GM10248 (cell line): ENCODE data around the gene SHQ1.

ENCODE experiments used
- CTCF ChIA-PET: fragments of 300-600 bp; sonication (Branson Sonifier 250); formaldehyde crosslinking; extraction: SDS; loops from one replicate; lab custom pipeline; 2021; ENCODE audit warnings: antibody characterized with exemption; lab: Yijun Ruan, JAX
- POLR2A ChIA-PET: fragments of 350-650 bp; sonication (Branson Sonifier 250); formaldehyde crosslinking; extraction: SDS; loops from one replicate; lab custom pipeline; 2020; ENCODE audit warnings: antibody characterized with exemption; lab: Yijun Ruan, JAX
- DNase-seq: peaks from one replicate; pipeline ENCODE4 v3.0.0; 2012; ENCODE audit errors: extremely low spot score
- TF ChIP-seq, protein P1 (sequence below): IDR thresholded peaks from 2 replicates; pipeline ENCODE4 v1.5.1; 2012; ENCODE audit warnings: mild to moderate bottlenecking, low read depth; ENCODE audit errors: extremely low read depth, missing control alignments, control extremely low read depth

SHQ1 gene

DNA sequence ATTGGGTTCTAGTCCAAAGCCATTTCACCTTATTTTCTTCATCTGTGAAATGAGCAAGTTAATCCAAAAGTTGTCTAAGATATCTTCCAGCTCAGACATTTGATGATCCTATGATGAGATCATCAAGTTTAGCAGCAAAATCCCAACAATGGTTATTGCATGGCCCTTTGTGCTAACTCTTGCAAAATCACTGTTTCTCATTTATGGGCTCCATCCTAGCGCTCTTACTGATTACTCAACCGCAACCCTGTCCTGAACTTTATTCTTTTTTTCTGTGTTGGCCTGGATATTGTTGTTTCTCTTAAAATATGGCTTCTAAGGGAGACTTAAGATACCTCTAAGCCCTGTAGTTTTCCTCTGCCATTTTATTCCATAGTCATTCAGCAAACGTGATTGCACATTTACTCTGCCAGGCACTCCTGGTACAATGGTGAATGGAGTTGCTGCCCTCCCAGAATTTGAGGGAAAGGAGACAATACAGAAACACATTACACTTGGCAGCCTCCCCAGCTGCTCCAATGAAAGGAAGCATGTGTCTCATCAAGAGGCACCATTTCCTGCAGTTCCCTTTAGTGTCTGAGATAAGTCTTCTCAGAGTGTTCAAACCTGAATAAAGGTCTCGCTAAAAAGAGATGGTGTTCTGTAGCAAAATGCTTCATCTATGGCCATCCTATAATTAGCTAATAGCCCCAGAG lies 44.0 kb upstream of the SHQ1 start:
- POLR2A ChIA-PET = no interaction called here
- CTCF ChIA-PET = interaction anchor here (1.2 kb wide), 1 partner anchor 39 kb away, joined by 3 read pairs; no protein-coding TSS in a partner anchor
- no peak for DNase-seq
- TF ChIP-seq, protein P1, sequence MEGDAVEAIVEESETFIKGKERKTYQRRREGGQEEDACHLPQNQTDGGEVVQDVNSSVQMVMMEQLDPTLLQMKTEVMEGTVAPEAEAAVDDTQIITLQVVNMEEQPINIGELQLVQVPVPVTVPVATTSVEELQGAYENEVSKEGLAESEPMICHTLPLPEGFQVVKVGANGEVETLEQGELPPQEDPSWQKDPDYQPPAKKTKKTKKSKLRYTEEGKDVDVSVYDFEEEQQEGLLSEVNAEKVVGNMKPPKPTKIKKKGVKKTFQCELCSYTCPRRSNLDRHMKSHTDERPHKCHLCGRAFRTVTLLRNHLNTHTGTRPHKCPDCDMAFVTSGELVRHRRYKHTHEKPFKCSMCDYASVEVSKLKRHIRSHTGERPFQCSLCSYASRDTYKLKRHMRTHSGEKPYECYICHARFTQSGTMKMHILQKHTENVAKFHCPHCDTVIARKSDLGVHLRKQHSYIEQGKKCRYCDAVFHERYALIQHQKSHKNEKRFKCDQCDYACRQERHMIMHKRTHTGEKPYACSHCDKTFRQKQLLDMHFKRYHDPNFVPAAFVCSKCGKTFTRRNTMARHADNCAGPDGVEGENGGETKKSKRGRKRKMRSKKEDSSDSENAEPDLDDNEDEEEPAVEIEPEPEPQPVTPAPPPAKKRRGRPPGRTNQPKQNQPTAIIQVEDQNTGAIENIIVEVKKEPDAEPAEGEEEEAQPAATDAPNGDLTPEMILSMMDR = no peak

GRCh38 chr3:72891053-72891855 lies 43.0 kb upstream of the SHQ1 start:
- CTCF ChIA-PET = no interaction called here
- no peak for DNase-seq
- TF ChIP-seq, protein P1 = no peak
- POLR2A ChIA-PET = no interaction called here

DNA sequence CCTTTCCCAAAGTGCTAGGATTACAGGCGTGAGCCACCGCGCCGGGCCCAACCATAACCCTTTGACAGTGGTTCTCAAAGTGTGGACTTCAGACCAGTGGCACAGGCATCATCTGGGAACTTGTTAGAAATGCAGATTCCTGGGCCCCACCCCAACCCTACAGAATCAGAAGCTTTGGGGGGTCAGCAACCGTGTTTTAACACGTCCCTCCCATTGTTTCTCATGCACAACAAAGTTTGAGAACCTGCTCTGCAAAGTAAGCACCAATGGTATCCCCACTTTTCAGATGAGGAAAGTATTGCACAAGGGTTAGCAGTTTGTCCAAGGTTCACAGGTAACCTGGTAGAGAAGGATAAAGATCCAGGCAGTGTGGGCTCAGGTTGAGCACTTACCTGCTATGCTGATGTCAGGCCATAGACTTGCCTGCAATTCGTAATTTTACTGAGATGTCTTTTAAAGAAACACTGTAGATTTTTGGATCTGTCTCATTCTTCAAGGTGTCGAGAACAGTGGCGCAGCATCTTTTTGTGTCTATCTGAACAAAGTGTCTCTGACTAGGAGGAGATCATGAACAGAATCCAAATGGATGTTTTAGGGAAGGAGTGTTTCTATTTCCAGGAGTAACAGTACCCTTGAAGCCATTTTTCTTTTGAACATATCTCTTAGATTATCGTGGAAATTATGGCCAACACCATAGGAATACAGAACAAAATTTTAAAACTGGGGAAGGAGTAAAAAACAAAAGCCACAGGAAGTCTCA lies 42.1 kb upstream of the SHQ1 start:
- POLR2A ChIA-PET = no interaction called here
- TF ChIP-seq, protein P1 = no peak
- DNase-seq = no peak
- CTCF ChIA-PET = no interaction called here

DNA sequence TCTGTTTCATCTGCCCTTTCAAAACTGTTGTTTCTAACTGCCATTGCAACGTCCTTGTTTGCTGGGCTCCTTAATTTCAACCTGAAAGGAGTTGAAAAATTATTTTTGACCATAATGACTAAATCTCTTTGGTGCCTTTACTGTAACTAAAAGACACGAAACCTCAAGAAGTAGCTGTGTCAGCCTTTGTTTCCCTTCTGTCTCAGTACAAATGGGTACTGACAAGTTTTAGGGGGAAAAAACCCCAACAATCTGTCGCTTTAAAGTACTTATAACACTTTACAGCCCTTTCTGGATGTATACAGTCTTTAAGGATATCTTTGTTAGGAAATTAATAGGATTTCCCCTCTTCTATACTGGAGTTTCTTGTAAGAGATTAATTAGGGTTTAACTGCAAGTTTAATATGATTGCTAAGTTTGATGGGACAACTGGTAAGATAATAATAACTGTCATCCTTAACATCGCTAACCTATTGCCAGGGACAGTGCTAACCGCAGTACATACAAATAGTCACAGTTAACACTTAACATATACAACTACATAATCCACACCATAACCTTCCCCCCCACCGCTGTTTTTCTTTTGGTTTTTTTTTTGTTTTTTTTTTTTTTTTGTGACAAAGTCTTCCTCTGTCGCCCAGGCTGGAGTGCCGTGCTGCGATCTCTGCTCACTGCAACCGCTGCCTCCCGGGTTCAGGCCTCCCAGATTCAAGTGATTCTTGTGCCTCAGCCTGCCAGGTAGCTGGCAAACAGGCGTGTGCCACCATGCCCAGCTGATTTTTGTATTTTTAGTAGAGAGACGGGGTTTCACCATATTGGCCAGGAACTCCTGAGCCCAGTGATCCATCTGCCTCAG lies 41.3 kb upstream of the SHQ1 start:
- ChIA-PET POLR2A (no interaction called here), CTCF (interaction anchor here (3.7 kb wide), 1 partner anchor 13 kb away, joined by 10 read pairs; no protein-coding TSS in a partner anchor)
- DNase-seq = no peak
- TF ChIP-seq, protein P1 = no peak

DNA sequence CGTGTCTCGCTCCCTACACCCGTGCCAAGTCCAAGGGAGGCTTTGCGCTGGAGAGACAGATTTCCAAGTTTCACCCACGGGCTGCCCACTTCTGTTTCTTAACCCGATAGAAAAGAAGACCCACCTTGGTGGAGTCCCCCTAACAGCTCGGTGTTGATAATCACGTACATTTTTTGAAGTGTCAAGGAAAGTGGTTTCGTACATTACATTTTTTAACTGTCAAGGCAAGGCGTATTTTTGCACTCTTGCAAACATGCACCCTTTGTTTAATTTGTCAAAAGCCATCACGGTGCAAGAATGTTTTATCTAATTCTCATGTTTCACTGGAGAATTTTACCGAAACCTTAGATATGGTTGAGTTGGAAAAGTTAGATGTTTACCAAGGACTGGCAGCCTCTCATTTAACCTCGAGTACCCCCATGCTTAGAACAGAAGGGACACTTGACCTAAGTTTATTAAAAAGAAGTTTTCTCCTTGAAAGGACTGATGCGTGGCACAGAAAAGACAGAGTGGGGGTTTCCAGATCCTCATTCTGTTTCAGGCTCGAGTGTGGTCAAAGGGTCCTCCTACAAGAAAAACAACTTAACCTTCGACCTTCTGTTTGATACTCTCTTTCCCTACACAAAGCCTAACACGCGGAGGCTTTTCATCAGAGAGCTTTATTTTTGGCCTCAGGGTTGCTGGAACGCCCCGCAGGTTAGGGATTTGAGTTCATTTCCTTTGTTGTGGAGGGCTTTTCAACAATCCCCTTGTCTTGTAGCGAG lies 40.5 kb upstream of the SHQ1 start:
- ChIA-PET POLR2A (no interaction called here), CTCF (interaction anchor here (3.7 kb wide), 1 partner anchor 12 kb away, joined by 10 read pairs; no protein-coding TSS in a partner anchor)
- TF ChIP-seq, protein P1 = no peak
- DNase-seq = no peak
